H1 (cell line): ENCODE data around the gene TRABD2B. TPM values are rescaled to one million over a fixed set of nuclear protein-coding genes. Genes with fewer than 3 reads are reported as not detected.

Source experiments
- CTCF ChIA-PET: fragments of 300-600 bp; sonication (Branson Sonifier 250); formaldehyde crosslinking; loops from one replicate; lab custom pipeline; 2021; ENCODE audit not compliant: partially characterized antibody; lab: Charles Lee
- POLR2A ChIA-PET: fragments of 300-600 bp; sonication (Branson Sonifier 250); formaldehyde crosslinking; loops from one replicate; lab custom pipeline; 2021; ENCODE audit warnings: inconsistent platforms; ENCODE audit not compliant: partially characterized antibody; lab: Charles Lee
- DNase-seq, 2 experiments: peaks; one replicate each; pipeline versions ENCODE4 v3.0.0 to v3.0.0-alpha.2; 2010 to 2022; ENCODE audit warnings: low spot score in 2 of 2, low read depth in 1 of 2, mixed read lengths in 1 of 2
- FAIRE-seq: peaks from 2 replicates; lab custom pipeline; 2011; peaks lifted over from hg19 to GRCh38; lab: Jason Lieb, UNC
- H2AFZ ChIP-seq: 2 replicates; pipeline ENCODE4 v1.8.1; 2012; ENCODE audit warnings: low read length, inconsistent platforms
- H2AK5ac ChIP-seq: 2 replicates; pipeline ENCODE4 v1.6.1; 2013; ENCODE audit warnings: low read depth, low read length
- H2BK120ac ChIP-seq: replicated peaks from 2 replicates; pipeline ENCODE3; 2013; ENCODE audit warnings: low read depth, low read length, inconsistent platforms
- H2BK12ac ChIP-seq: 2 replicates; pipeline ENCODE4 v1.6.1; 2013; ENCODE audit warnings: low read depth, low read length
- H2BK15ac ChIP-seq: 2 replicates; pipeline ENCODE4 v1.6.1; 2013; ENCODE audit warnings: low read length
- H2BK20ac ChIP-seq: 2 replicates; pipeline ENCODE4 v1.6.1; 2013; ENCODE audit warnings: low read length
- H2BK5ac ChIP-seq: 2 replicates; pipeline ENCODE4 v1.6.1; 2013; ENCODE audit warnings: low read depth, low read length
- H3K14ac ChIP-seq: 2 replicates; pipeline ENCODE4 v1.6.1; 2013; ENCODE audit warnings: inconsistent platforms; ENCODE audit not compliant: insufficient read length
- H3K18ac ChIP-seq: 2 replicates; pipeline ENCODE4 v1.6.1; 2013; ENCODE audit warnings: low read length; ENCODE audit errors: extremely low read depth
- H3K23ac ChIP-seq: 2 replicates; pipeline ENCODE4 v1.6.1; 2013; ENCODE audit warnings: inconsistent platforms; ENCODE audit not compliant: insufficient read length
- H3K23me2 ChIP-seq: 2 replicates; pipeline ENCODE4 v1.6.1; 2013; ENCODE audit warnings: low read depth, low read length
- H3K27ac ChIP-seq: 2 replicates; pipeline ENCODE4 v1.6.1; 2011; ENCODE audit warnings: low read depth, low read length, inconsistent platforms
- H3K27me3 ChIP-seq, 4 experiments: replicated peaks in 1 of 4; 1 replicate in 1 of 4; 2 replicates in 3 of 4; pipeline versions ENCODE4 v1.6.1 to v1.8.1; 2011 to 2013; ENCODE audit warnings: low read length in 3 of 4, mild to moderate bottlenecking in 3 of 4, inconsistent platforms in 2 of 4, mixed read lengths in 2 of 4, moderate library complexity in 1 of 4; ENCODE audit not compliant: control insufficient read depth in 3 of 4, insufficient read depth in 3 of 4; ENCODE audit errors: extremely low read depth in 1 of 4
- H3K36me3 ChIP-seq, 4 experiments: 2 replicates each; pipeline versions ENCODE4 v1.6.1 to v1.8.1; 2011 to 2013; ENCODE audit warnings: mild to moderate bottlenecking in 4 of 4, low read length in 3 of 4, moderate library complexity in 2 of 4, control low read depth in 1 of 4, inconsistent platforms in 1 of 4; ENCODE audit not compliant: insufficient read depth in 4 of 4, control insufficient read depth in 2 of 4
- H3K4ac ChIP-seq: replicated peaks from 2 replicates; pipeline ENCODE3; 2013; ENCODE audit warnings: low read length, low read depth, mixed read lengths, inconsistent platforms; ENCODE audit not compliant: insufficient read length
- H3K4me1 ChIP-seq, 4 experiments: replicated peaks in 1 of 4; 1 replicate in 1 of 4; 2 replicates in 3 of 4; pipeline versions ENCODE4 v1.6.1 to v1.8.1; 2011 to 2013; ENCODE audit warnings: low read length in 3 of 4, inconsistent platforms in 2 of 4, mixed read lengths in 1 of 4; ENCODE audit not compliant: insufficient read depth in 4 of 4, control insufficient read depth in 3 of 4
- H3K4me2 ChIP-seq, 2 experiments: 2 replicates each; pipeline versions ENCODE4 v1.6.1 to v1.8.1; 2011 to 2013; ENCODE audit warnings: low read depth in 2 of 2, low read length in 2 of 2, control low read depth in 1 of 2, inconsistent platforms in 1 of 2, mild to moderate bottlenecking in 1 of 2; ENCODE audit not compliant: insufficient read depth in 1 of 2
- H3K4me3 ChIP-seq, 4 experiments: fragments of 200-600, 300-600 bp in 1 of 4; sonication (generic), shearing (Covaris generic), sonication (Bioruptor Twin) in 1 of 4; 2 replicates each; pipeline versions ENCODE4 v1.5.1 to v1.8.1; 2011 to 2016; ENCODE audit warnings: low read length in 4 of 4, low read depth in 3 of 4, control low read depth in 2 of 4, inconsistent platforms in 2 of 4, mild to moderate bottlenecking in 2 of 4, mixed read lengths in 1 of 4, moderate library complexity in 1 of 4; ENCODE audit not compliant: insufficient read depth in 2 of 4; ENCODE audit errors: extremely low read depth in 1 of 4
- H3K56ac ChIP-seq: replicated peaks from 2 replicates; pipeline ENCODE3; 2013; ENCODE audit warnings: low read depth, mild to moderate bottlenecking, mixed read lengths, low read length, inconsistent platforms; ENCODE audit not compliant: insufficient read length
- H3K79me1 ChIP-seq: 2 replicates; pipeline ENCODE4 v1.6.1; 2013; ENCODE audit warnings: low read depth, low read length, control low read depth
- H3K79me2 ChIP-seq, 2 experiments: 2 replicates each; pipeline versions ENCODE4 v1.6.1 to v1.8.1; 2012 to 2013; ENCODE audit warnings: low read length in 2 of 2, mild to moderate bottlenecking in 2 of 2, inconsistent platforms in 1 of 2; ENCODE audit not compliant: insufficient read depth in 2 of 2, control insufficient read depth in 1 of 2
- H3K9ac ChIP-seq, 4 experiments: replicated peaks in 1 of 4; 1 replicate in 1 of 4; 2 replicates in 3 of 4; pipeline versions ENCODE4 v1.6.1 to v1.8.1; 2011 to 2013; ENCODE audit warnings: low read depth in 3 of 4, low read length in 3 of 4, control low read depth in 2 of 4, mild to moderate bottlenecking in 2 of 4, moderate library complexity in 2 of 4, inconsistent platforms in 1 of 4; ENCODE audit errors: extremely low read depth in 1 of 4
- H3K9me3 ChIP-seq, 2 experiments: 2 replicates each; pipeline versions ENCODE4 v1.6.1 to v1.8.1; 2012 to 2013; ENCODE audit warnings: mild to moderate bottlenecking in 2 of 2, moderate library complexity in 2 of 2, control low read depth in 1 of 2, inconsistent platforms in 1 of 2, low read depth in 1 of 2, low read length in 1 of 2, mixed read lengths in 1 of 2; ENCODE audit not compliant: insufficient read depth in 2 of 2
- H4K20me1 ChIP-seq, 2 experiments: replicated peaks in 1 of 2; 2 replicates each; pipeline versions ENCODE3 to v1.8.1; 2011 to 2013; ENCODE audit warnings: inconsistent platforms in 2 of 2, low read length in 2 of 2, mild to moderate bottlenecking in 1 of 2; ENCODE audit not compliant: insufficient read depth in 2 of 2, control insufficient read depth in 1 of 2
- H4K5ac ChIP-seq: 2 replicates; pipeline ENCODE4 v1.6.1; 2013; ENCODE audit warnings: low read length, low read depth, mixed read lengths, inconsistent platforms; ENCODE audit not compliant: insufficient read length
- H4K8ac ChIP-seq: 2 replicates; pipeline ENCODE4 v1.8.0; 2013; ENCODE audit warnings: mild to moderate bottlenecking, moderate library complexity, low read length, inconsistent platforms; ENCODE audit not compliant: insufficient read depth; ENCODE audit errors: extremely low read depth
- H4K91ac ChIP-seq: replicated peaks from 2 replicates; pipeline ENCODE3; 2013; ENCODE audit warnings: low read length, mixed read lengths, inconsistent platforms; ENCODE audit not compliant: insufficient read length
- GTF2F1 ChIP-seq: IDR thresholded peaks from 2 replicates; pipeline ENCODE4 v1.6.1; 2012; ENCODE audit warnings: low read depth, low read length, improper control_type of control experiment, borderline replicate concordance
- NRF1 ChIP-seq: IDR thresholded peaks from 2 replicates; pipeline ENCODE4 v1.6.1; 2011; ENCODE audit warnings: mild to moderate bottlenecking, low read depth, low read length, improper control_type of control experiment
- POLR2A ChIP-seq, 2 experiments: IDR thresholded peaks; 1 replicate in 1 of 2; 2 replicates in 1 of 2; pipeline ENCODE4 v1.6.1; 2011; ENCODE audit warnings: low read depth in 2 of 2, low read length in 2 of 2, mild to moderate bottlenecking in 2 of 2; ENCODE audit errors: control extremely low read depth in 1 of 2
- SIRT6 ChIP-seq: IDR thresholded peaks from one replicate; pipeline ENCODE4 v1.7.1; 2012; ENCODE audit warnings: low read length, inconsistent platforms
- ZNF274 ChIP-seq: IDR thresholded peaks from 2 replicates; pipeline ENCODE4 v1.7.0; 2012; ENCODE audit warnings: low read length, borderline replicate concordance; ENCODE audit errors: extremely low read depth
- WGBS, 2 experiments: shearing (Covaris generic) in 1 of 2; methylation state at CpG; one replicate each; pipeline versions ENCODE4 v1.1.6 to v1.1.7; 2013 to 2015; ENCODE audit warnings: low lambda C conversion rate in 2 of 2, mixed read lengths in 2 of 2, inconsistent platforms in 1 of 2, low coverage in 1 of 2, missing lambda C conversion rate in 1 of 2; ENCODE audit not compliant: insufficient replicate concordance in 2 of 2, insufficient coverage in 1 of 2, insufficient read length in 1 of 2; ENCODE audit errors: extremely low coverage in 1 of 2, missing lambda C conversion rate in 1 of 2; 5-methylcytosine and 5-hydroxymethylcytosine counted together
- polyA plus RNA-seq, 7 experiments: library from polyadenylated mRNA; depleted of rRNA in 3 of 7; stranded (reverse) in 5 of 7; unstranded in 2 of 7; fragments of >200 nt in 5 of 7; fragments of 200-250 nt in 2 of 7; gene quantifications; 1 replicate in 5 of 7; 2 replicates in 1 of 7; 4 replicates in 1 of 7; pipeline versions ENCODE4 v1.2.1 to v1.2.3, GENCODE V29; 2011 to 2013; ENCODE audit warnings: missing spikeins in 2 of 7, mixed read lengths in 2 of 7
- total RNA-seq: library from RNA; stranded (reverse); fragmentation: NEBNext Ultra II Directional; extraction: Animal tissue kit (Norgen Biotek cat#: 25700); gene quantifications from 2 replicates; pipeline ENCODE4 v1.2.1, GENCODE V29; 2021

Gene TRABD2B
- total and polyA plus RNA-seq, 2 of the 8 experiments (the other 6 are each of a cell fraction or from before 2014, with no cell fraction given) = 0.95 to 3.4 TPM

DNA sequence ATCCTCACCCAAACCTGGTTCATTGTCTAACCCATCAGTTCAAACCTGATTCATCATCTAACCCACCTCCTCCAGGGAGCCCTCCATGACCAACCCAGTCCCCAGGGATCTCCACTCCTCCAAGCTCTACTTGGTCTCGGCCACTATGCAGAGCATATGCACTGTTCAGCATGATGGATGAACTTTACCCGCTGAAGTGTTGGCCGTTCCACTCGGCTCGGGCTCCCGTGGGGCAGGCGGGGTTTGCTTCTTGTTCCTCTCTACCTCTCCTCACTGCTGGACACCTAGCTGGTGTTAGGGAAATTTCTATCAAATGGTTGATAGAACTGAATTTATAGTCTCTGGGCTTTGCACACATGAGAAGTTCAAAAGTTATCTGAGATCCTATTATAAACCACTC lies 111.0 kb downstream of the TRABD2B start:
- Histone ChIP-seq H2BK15ac (no peak overlapping the region), H2BK120ac (no peak overlapping the region), H2AFZ (no peak overlapping the region), H2AK5ac (no peak overlapping the region), H3K14ac (no peak overlapping the region), H3K4ac (no peak overlapping the region), H3K56ac (no peak overlapping the region), H4K20me1 (peaks cover 0 to 2% of the 10 kb centered on the region in 2 experiments), H4K5ac (no peak overlapping the region), H3K23me2 (no peaks in the 10 kb centered on the region; the same call in 1 of the 2 replicates), H3K79me2 (no peaks in the 10 kb centered on the region), H4K91ac (no peak overlapping the region), H3K4me1 (no peaks in the 10 kb centered on the region; a peak in 1 of 7 replicates), H3K18ac (no peak overlapping the region), H3K27ac (no peak overlapping the region), H3K27me3 (no peaks in the 10 kb centered on the region), H2BK20ac (no peak overlapping the region), H3K4me3 (no peak overlapping the region), H4K8ac (no peak overlapping the region), H2BK12ac (no peak overlapping the region), H3K79me1 (no peaks in the 10 kb centered on the region), H3K9ac (no peak overlapping the region), H3K36me3 (no peaks in the 10 kb centered on the region), H3K9me3 (no peaks in the 10 kb centered on the region), H2BK5ac (no peak overlapping the region), H3K23ac (no peak overlapping the region), H3K4me2 (no peak overlapping the region)
- POLR2A ChIA-PET = no interaction called here
- FAIRE-seq = no peak
- DNase-seq = no peak
- CTCF ChIA-PET = interaction anchor here (1.2 to 1.4 kb wide), 2 partner anchors 9 to 157 kb away, joined by 5 read pairs; no protein-coding TSS in a partner anchor
- 94% methylated on average over 7 of the region's 7 CpGs; no CpG with 5 or more reads in 1 of the 2 experiments for WGBS, 2 experiments
- TF ChIP-seq GTF2F1 (no peak), NRF1 (no peak), SIRT6 (no peak), ZNF274 (no peak), POLR2A (IDR thresholded peaks at IDR 0.05; ENCODE audit: control extremely low read depth in 1 of 2, low read depth in 2 of 2, low read length in 2 of 2) (no peak)
